ENCODE data around the gene RNASE9.
"Not testable (repeated sequence)": the region's sequence is repeated elsewhere in the genome, so short reads cannot be mapped to it uniquely, and the experiment has no call there.

RNASE9 gene

DNA sequence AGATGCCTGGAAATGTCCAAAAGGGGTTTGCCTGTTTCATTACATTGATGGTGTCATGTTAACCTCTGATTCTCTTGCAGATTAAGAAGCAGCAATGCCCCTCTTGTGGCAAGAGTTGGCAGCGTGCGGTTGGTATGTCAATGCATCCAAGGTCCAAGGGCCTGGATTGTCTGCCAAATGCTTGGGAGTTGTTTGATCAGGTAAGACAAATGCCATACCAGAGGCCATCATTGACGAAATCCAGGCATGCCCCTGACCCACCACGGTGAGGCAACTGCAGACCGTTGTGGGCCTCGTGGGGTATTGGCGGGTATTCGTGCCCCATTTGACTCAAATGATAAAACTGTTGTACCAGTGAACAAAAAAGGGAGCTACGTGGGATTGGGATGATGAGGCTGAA lies 41.7 kb upstream of the RNASE9 start:
- TF ChIP-seq PAX5 (IDR thresholded peaks at IDR 0.05; ENCODE audit: insufficient read depth, low read length, severe bottlenecking) (no peak), TAF1 (IDR thresholded peaks at IDR 0.05; ENCODE audit: low read depth, low read length) (no peak), POLR2A (IDR thresholded peaks at IDR 0.05; ENCODE audit: low read depth, low read length) (no peak), POLR2AphosphoS5 (IDR thresholded peaks at IDR 0.05; ENCODE audit: low read depth, low read length) (no peak), POU2F2 (IDR thresholded peaks at IDR 0.05; ENCODE audit: low read depth, low read length) (no peak)
- FAIRE-seq: no peak
- no peak for DNase-seq (ENCODE audit: insufficient read length, low spot score)

DNA sequence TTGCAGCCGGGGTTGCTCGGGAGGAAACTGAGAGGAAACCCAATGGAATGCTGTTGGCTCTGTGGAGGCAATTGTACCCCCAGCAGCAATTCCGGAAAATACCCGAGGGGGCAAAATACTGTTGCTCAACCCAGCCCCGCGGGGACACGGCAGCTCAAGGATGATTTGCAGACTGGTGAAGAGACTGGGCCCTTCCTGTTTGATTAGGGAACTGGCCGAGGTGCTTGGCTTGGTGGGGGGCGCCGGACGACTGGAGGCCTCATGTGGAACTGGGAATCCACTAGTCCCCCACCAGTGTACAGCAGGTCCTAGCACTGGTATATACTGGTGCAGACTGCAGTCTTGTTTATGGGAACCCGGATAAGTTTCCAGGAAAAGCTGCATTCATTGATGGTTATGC lies 40.7 kb upstream of the RNASE9 start:
- TF ChIP-seq PAX5 (IDR thresholded peaks at IDR 0.05; ENCODE audit: insufficient read depth, low read length, severe bottlenecking): no peak
- TF ChIP-seq POLR2AphosphoS5 (IDR thresholded peaks at IDR 0.05; ENCODE audit: low read depth, low read length): no peak
- no peak for TF ChIP-seq SPI1 (IDR thresholded peaks at IDR 0.05; ENCODE audit: low read depth, low read length)
- TF ChIP-seq TAF1 (IDR thresholded peaks at IDR 0.05; ENCODE audit: low read depth, low read length): no peak
- no peak for TF ChIP-seq POLR2A (IDR thresholded peaks at IDR 0.05; ENCODE audit: low read depth, low read length)
- TF ChIP-seq POU2F2 (IDR thresholded peaks at IDR 0.05; ENCODE audit: low read depth, low read length): no peak
- DNase-seq (ENCODE audit: insufficient read length, low spot score): no peak
- FAIRE-seq: no peak

DNA sequence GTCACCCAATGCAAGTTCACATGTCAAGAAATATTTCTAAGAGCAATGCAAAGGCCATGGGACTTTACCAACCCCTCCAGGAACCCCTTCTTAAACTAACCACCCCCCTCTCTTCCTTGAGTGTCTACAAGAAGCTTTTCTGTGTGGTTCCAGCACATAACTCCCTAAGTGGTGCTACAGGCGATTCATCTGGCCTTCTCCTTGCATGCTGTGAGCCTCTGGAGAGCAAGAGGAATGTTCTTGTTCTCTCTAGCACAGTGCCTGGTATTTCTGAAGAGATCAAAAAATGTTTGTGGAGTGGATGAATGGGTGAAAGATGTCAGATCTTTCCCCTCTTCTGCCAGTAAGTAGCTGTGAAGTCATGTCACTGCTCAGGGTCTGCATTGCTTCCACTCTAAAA lies 36.3 kb upstream of the RNASE9 start:
- TF ChIP-seq TAF1 (IDR thresholded peaks at IDR 0.05; ENCODE audit: low read depth, low read length) (no peak), PAX5 (IDR thresholded peaks at IDR 0.05; ENCODE audit: insufficient read depth, low read length, severe bottlenecking) (no peak)
- DNase-seq (ENCODE audit: insufficient read length, low spot score) (no peak), FAIRE-seq (no peak)

DNA sequence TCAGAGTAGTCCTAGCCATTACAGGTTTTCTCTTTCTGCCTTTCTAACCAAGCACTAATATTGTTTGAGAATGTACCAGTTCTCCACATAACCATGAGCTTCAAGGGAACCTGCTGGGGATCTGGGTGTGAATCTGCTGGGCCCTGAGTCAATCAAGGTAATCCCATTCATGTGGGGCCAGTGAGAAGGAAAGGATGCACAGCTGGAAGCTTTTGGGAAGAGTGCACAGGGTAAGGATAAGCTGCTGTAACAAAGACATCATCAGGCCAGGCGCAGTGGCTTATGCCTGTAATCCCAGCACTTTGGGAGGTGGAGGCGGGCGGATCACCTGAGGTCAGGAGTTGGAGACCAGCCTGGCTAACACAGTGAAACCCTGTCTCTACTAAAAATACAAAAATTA lies 34.9 kb upstream of the RNASE9 start:
- not testable (repeated sequence) for FAIRE-seq; DNase-seq (ENCODE audit: insufficient read length, low spot score)

DNA sequence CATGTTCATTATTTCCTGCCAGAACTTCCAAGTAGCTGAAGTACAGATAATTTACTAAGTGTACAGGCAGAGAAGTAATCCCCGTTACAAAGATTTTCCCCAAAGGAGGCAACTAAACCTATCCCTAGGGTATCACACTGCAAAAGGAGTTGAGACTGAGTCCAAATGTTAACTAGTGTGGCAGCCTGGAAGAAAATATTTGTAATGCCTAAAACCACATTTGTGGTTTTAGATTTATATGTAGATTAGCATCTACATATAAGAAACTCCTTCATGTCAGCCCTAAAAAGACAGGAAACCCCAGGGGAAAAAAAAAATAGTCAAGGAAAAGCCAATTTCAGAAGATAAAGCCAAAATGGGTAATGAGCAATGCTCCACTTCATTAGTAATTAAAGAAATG lies 31.7 kb upstream of the RNASE9 start:
- DNase-seq (ENCODE audit: insufficient read length, low spot score) (no peak), FAIRE-seq (no peak)
- no peak for TF ChIP-seq POLR2AphosphoS5 (IDR thresholded peaks at IDR 0.05; ENCODE audit: low read depth, low read length)
- no peak for TF ChIP-seq POLR2A (IDR thresholded peaks at IDR 0.05; ENCODE audit: low read depth, low read length)
- no peak for TF ChIP-seq SPI1 (IDR thresholded peaks at IDR 0.05; ENCODE audit: low read depth, low read length)
- no peak for TF ChIP-seq TAF1 (IDR thresholded peaks at IDR 0.05; ENCODE audit: low read depth, low read length)
- TF ChIP-seq POU2F2 (IDR thresholded peaks at IDR 0.05; ENCODE audit: low read depth, low read length): no peak
- no peak for TF ChIP-seq PAX5 (IDR thresholded peaks at IDR 0.05; ENCODE audit: insufficient read depth, low read length, severe bottlenecking)

DNA sequence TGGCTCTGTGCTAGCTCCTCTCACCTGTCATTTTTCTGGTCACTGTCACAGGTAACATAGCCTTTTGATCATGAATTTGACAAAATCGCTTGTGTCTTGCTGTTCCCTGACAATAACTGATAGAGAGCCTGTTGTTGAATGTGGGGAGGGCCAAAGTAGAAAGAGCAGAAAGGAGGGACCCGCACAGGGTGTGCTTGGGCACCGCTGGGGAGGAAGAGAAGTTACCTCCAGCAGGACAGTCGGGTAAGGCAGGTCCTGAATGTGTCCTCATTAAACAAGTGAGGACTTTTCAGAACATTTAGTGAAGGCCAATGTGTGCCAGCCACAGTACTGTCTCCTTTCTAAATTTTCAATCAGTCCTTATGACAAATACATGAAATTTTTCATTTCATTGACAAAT lies 30.4 kb upstream of the RNASE9 start, which contains the start of gene RNASE12:
RNASE12 (minus strand) TSS at position 142 of the 400 bp plus-strand sequence. CDS start 653 bp downstream, outside the sequence.
- no peak for TF ChIP-seq TAF1 (IDR thresholded peaks at IDR 0.05; ENCODE audit: low read depth, low read length)
- no peak for TF ChIP-seq SPI1 (IDR thresholded peaks at IDR 0.05; ENCODE audit: low read depth, low read length)
- no peak for TF ChIP-seq POU2F2 (IDR thresholded peaks at IDR 0.05; ENCODE audit: low read depth, low read length)
- TF ChIP-seq POLR2AphosphoS5 (IDR thresholded peaks at IDR 0.05; ENCODE audit: low read depth, low read length): no peak
- TF ChIP-seq POLR2A (IDR thresholded peaks at IDR 0.05; ENCODE audit: low read depth, low read length): no peak
- TF ChIP-seq PAX5 (IDR thresholded peaks at IDR 0.05; ENCODE audit: insufficient read depth, low read length, severe bottlenecking): no peak
- no peak for FAIRE-seq
- no peak for DNase-seq (ENCODE audit: insufficient read length, low spot score)

DNA sequence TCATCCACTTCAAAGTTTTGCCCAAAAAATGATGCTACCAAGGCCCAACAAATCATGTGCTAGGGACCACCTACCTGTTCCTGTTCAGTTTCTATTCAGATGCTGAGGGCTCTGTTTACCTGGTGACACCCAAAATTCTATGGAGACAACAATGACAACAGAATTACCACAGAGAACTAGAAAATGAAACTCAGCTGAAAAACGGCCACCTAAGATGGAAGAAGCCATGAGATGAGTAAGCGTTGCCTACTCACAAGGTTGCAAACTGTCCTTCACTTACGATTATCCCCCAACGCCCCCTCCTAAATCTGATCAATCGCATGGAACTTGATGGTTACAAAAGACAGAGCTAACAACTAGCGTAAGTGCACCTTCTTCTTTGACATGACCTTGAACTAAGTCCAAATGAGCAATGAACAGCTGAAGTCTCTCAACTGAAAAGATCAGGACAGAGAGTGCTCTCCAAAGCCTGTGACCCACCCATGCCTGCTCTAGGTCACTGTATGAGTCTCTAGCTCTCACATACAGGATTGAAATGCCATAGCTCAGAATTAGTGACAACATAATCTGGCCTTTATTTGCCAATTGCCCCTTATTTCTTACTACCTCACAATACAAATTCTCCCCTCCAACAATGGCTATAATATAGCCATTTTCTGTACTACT lies 26.8 kb upstream of the RNASE9 start, which contains the start of gene RNASE11:
RNASE11 (minus strand) TSS at position 513 of the 666 bp plus-strand sequence.
- FAIRE-seq: no peak
- TF ChIP-seq POU2F2 (IDR thresholded peaks at IDR 0.05; ENCODE audit: low read depth, low read length): no peak
- DNase-seq (ENCODE audit: insufficient read length, low spot score): no peak

DNA sequence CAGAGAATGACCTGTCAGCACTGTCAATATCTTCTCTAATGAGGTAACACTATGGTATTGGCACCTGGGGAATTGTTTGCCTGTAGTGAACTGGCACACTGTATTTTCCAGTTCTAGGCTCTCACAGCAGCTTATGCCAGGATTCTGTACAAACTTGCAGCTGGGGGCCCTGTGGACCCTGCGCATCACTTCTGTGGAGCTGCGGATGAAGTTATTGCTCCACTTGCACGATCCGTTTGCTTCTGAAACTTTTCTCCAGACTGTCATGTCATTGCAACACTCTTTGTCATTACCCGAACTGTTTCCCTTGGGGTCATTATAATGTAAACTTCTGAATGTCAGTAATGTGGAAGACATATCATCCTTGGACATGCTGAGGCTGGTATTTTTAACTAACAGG lies 23.1 kb upstream of the RNASE9 start:
- no peak for DNase-seq (ENCODE audit: insufficient read length, low spot score)
- FAIRE-seq: no peak
- TF ChIP-seq POLR2A (IDR thresholded peaks at IDR 0.05; ENCODE audit: low read depth, low read length) (no peak), POLR2AphosphoS5 (IDR thresholded peaks at IDR 0.05; ENCODE audit: low read depth, low read length) (no peak), POU2F2 (IDR thresholded peaks at IDR 0.05; ENCODE audit: low read depth, low read length) (no peak), SPI1 (IDR thresholded peaks at IDR 0.05; ENCODE audit: low read depth, low read length) (no peak), TAF1 (IDR thresholded peaks at IDR 0.05; ENCODE audit: low read depth, low read length) (no peak), PAX5 (IDR thresholded peaks at IDR 0.05; ENCODE audit: insufficient read depth, low read length, severe bottlenecking) (no peak)

DNA sequence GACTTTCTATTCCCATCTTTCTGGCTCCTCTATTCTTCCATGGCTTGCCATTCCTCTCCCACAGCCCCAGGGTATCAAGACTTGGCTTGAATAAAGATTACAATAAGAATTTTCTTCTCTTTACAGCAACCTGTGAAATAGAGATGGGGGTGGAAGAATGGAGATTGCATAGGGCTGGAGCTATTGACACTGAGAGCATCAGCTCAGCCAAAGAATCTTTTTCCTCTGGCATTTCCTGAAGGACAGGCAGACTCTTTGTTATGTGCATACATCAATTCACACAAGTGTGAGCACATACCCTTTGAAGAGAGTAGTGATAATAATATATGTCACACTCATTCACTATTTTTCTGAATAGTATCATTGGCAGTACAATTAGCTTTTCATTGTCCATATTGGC lies 22.3 kb upstream of the RNASE9 start:
- FAIRE-seq: no peak

DNA sequence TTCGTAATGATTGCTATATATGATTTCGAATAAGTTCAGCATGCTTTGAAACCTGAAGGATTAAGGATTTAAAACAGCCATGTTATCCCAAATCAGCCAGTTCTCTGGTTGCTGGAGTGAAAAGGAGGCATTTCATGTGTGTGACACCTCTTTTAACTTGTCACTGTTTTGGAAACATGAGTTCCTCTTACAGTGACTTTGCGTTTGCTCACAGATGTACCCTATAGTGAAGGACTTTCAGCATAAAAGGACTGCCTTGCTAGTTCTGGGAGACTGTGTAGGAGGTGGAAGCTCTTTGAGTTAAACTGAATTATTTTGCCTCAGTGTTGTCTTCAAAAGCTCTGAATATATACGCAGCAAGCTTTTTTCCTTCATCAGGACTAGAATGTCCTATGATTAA lies 19.4 kb upstream of the RNASE9 start:
- TF ChIP-seq PAX5 (IDR thresholded peaks at IDR 0.05; ENCODE audit: insufficient read depth, low read length, severe bottlenecking) (no peak), POU2F2 (IDR thresholded peaks at IDR 0.05; ENCODE audit: low read depth, low read length) (no peak), TAF1 (IDR thresholded peaks at IDR 0.05; ENCODE audit: low read depth, low read length) (no peak), POLR2AphosphoS5 (IDR thresholded peaks at IDR 0.05; ENCODE audit: low read depth, low read length) (no peak), POLR2A (IDR thresholded peaks at IDR 0.05; ENCODE audit: low read depth, low read length) (no peak), SPI1 (IDR thresholded peaks at IDR 0.05; ENCODE audit: low read depth, low read length) (no peak)
- DNase-seq (ENCODE audit: insufficient read length, low spot score) (no peak), FAIRE-seq (no peak)

More for the DNA sequence above, 22.3 kb upstream of the RNASE9 start:
- TF ChIP-seq PAX5 (IDR thresholded peaks at IDR 0.05; ENCODE audit: insufficient read depth, low read length, severe bottlenecking) (no peak), POU2F2 (IDR thresholded peaks at IDR 0.05; ENCODE audit: low read depth, low read length) (no peak), SPI1 (IDR thresholded peaks at IDR 0.05; ENCODE audit: low read depth, low read length) (no peak), TAF1 (IDR thresholded peaks at IDR 0.05; ENCODE audit: low read depth, low read length) (no peak), POLR2A (IDR thresholded peaks at IDR 0.05; ENCODE audit: low read depth, low read length) (no peak), POLR2AphosphoS5 (IDR thresholded peaks at IDR 0.05; ENCODE audit: low read depth, low read length) (no peak)
- no peak for DNase-seq (ENCODE audit: insufficient read length, low spot score)

Measured in GM12891 (cell line).